Natural killer cell (primary cell): ENCODE measurements around the gene ABAT. TPM values are rescaled to one million over a fixed set of nuclear protein-coding genes. Genes with fewer than 3 reads are reported as not detected.

Source experiments
- ATAC-seq, 3 donors: fragments of 150-1000 bp in 2 of 3; fragments of 200-7000 bp in 1 of 3; cut with Tn5 transposase; 1 replicate in 1 of 3; 2 replicates in 2 of 3; pipeline ENCODE4 v1.10.0; 2021; ENCODE audit warnings: mild to moderate bottlenecking in 2 of 3, moderate library complexity in 2 of 3
- DNase-seq, 2 donors: peaks; one replicate each; pipeline versions ENCODE4 v3.0.0 to v3.0.0-alpha.2; 2013 to 2021; ENCODE audit warnings: mixed read lengths in 1 of 2
- H3K27ac ChIP-seq: one replicate; pipeline ENCODE4 v1.5.1; 2013; ENCODE audit warnings: mild to moderate bottlenecking, low read length
- H3K27me3 ChIP-seq: one replicate; pipeline ENCODE4 v1.6.1; 2013; ENCODE audit warnings: low read length; ENCODE audit not compliant: control insufficient read depth, insufficient read depth
- H3K36me3 ChIP-seq: one replicate; pipeline ENCODE4 v1.6.1; 2013; ENCODE audit warnings: low read length; ENCODE audit not compliant: control insufficient read depth, insufficient read depth
- H3K4me1 ChIP-seq: one replicate; pipeline ENCODE4 v1.6.1; 2013; ENCODE audit warnings: low read length; ENCODE audit not compliant: control insufficient read depth, insufficient read depth
- H3K4me3 ChIP-seq: one replicate; pipeline ENCODE4 v1.5.1; 2013; ENCODE audit warnings: low read length
- H3K9me3 ChIP-seq: one replicate; pipeline ENCODE4 v1.6.1; 2013; ENCODE audit warnings: low read length; ENCODE audit not compliant: control insufficient read depth, insufficient read depth
- H3K27ac Mint-ChIP-seq, 2 donors: one replicate each; pipeline ENCODE4 v1.8.0; 2022; ENCODE audit warnings: mild to moderate bottlenecking in 2 of 2, mixed read lengths in 2 of 2, moderate library complexity in 1 of 2
- H3K27me3 Mint-ChIP-seq, 2 donors: one replicate each; pipeline ENCODE4 v1.8.0; 2022; ENCODE audit warnings: low read depth in 2 of 2, mixed read lengths in 2 of 2
- H3K36me3 Mint-ChIP-seq: one replicate; pipeline ENCODE4 v1.8.0; 2022; ENCODE audit warnings: mixed read lengths
- H3K4me1 Mint-ChIP-seq, 2 donors: one replicate each; pipeline ENCODE4 v1.8.0; 2022; ENCODE audit warnings: mixed read lengths in 2 of 2
- H3K4me3 Mint-ChIP-seq: one replicate; pipeline ENCODE4 v1.8.0; 2022; ENCODE audit warnings: mild to moderate bottlenecking, moderate library complexity, mixed read lengths
- H3K9me3 Mint-ChIP-seq, 2 donors: one replicate each; pipeline ENCODE4 v1.8.0; 2022; ENCODE audit warnings: mixed read lengths in 2 of 2
- CTCF ChIP-seq: fragments of 200-600 bp; IDR thresholded peaks from one replicate; pipeline ENCODE4 v1.8.0; 2022; ENCODE audit warnings: antibody characterized with exemption
- WGBS: methylation state at CpG from one replicate; pipeline ENCODE4 v1.1.7; 2013; ENCODE audit warnings: missing lambda C conversion rate; ENCODE audit not compliant: insufficient coverage; 5-methylcytosine and 5-hydroxymethylcytosine counted together
- intact Hi-C: fragments of 100-400 bp; cut with micrococcal nuclease; formaldehyde crosslinking; loops from one replicate; pipeline ENCODE4 v1.14.2; 2022
- total RNA-seq, 4 donors: library from RNA; stranded (reverse); fragments of 120-200 nt in 1 of 4; gene quantifications; one replicate each; pipeline versions ENCODE4 v1.2.3 to v1.2.4, GENCODE V29; 2013 to 2022

Gene ABAT
- total RNA-seq, 3 donors from 2014 or later (not counting 1 experiment from before 2014, with no cell fraction given) = 11.0 to 13.4 (median 11.3) TPM

- no peak overlapping the region for H3K27ac Mint-ChIP-seq
- H3K4me3 Mint-ChIP-seq = no peak overlapping the region
- DNase-seq (no peak), ATAC-seq (no peak)
- TF ChIP-seq CTCF = no peak
- 62% methylated on average over 3 of the region's 3 CpGs for WGBS
- H3K36me3 ChIP-seq = no peaks in the 10 kb centered on the region
- no peak overlapping the region for H3K4me3 ChIP-seq
- H3K36me3 Mint-ChIP-seq = no peaks in the 10 kb centered on the region
- intact Hi-C loops = no loop called here
- H3K9me3 Mint-ChIP-seq = no peaks in the 10 kb centered on the region
- no peaks in the 10 kb centered on the region for H3K4me1 ChIP-seq
- H3K4me1 Mint-ChIP-seq = no peaks in the 10 kb centered on the region
- H3K9me3 ChIP-seq = no peaks in the 10 kb centered on the region
- no peaks in the 10 kb centered on the region for H3K27me3 Mint-ChIP-seq
- no peaks in the 10 kb centered on the region for H3K27me3 ChIP-seq
- no peak overlapping the region for H3K27ac ChIP-seq
Observed at GRCh38 chr16:8656376-8656775, 18.0 kb upstream of the ABAT start.

GRCh38 chr16:8660841-8661301 is 13.5 kb upstream of the ABAT start:
- Histone ChIP-seq H3K4me1 (no peaks in the 10 kb centered on the region), H3K36me3 (peaks cover 3% of the 10 kb centered on the region), H3K9me3 (no peaks in the 10 kb centered on the region), H3K4me3 (no peak overlapping the region), H3K27me3 (no peaks in the 10 kb centered on the region), H3K27ac (no peak overlapping the region)
- 51% methylated on average over 13 of the region's 13 CpGs for WGBS
- no peaks in the 10 kb centered on the region for H3K4me1 Mint-ChIP-seq
- TF ChIP-seq CTCF = peak; percentile 13
- H3K9me3 Mint-ChIP-seq = no peaks in the 10 kb centered on the region
- H3K27me3 Mint-ChIP-seq = no peaks in the 10 kb centered on the region
- DNase-seq = peak; percentile 31 to 64
- H3K4me3 Mint-ChIP-seq = no peak overlapping the region
- no peaks in the 10 kb centered on the region for H3K36me3 Mint-ChIP-seq
- intact Hi-C loops = loop anchor here (1.0 kb wide), 1 partner anchor 219 kb away; no protein-coding TSS in a partner anchor
- peak; percentile 46 to 60 (median 50) for ATAC-seq
- no peak overlapping the region for H3K27ac Mint-ChIP-seq

- no peak overlapping the region for H3K4me3 Mint-ChIP-seq
- H3K36me3 Mint-ChIP-seq = no peaks in the 10 kb centered on the region
- H3K9me3 ChIP-seq = no peaks in the 10 kb centered on the region
- no peak for TF ChIP-seq CTCF
- H3K27ac Mint-ChIP-seq = no peak overlapping the region
- no peaks in the 10 kb centered on the region for H3K27me3 Mint-ChIP-seq
- WGBS = 78% methylated on average over 5 of the region's 5 CpGs
- no peaks in the 10 kb centered on the region for H3K27me3 ChIP-seq
- intact Hi-C loops = loop anchor here (1.0 kb wide), 1 partner anchor 219 kb away; no protein-coding TSS in a partner anchor
- no peaks in the 10 kb centered on the region for H3K9me3 Mint-ChIP-seq
- no peaks in the 10 kb centered on the region for H3K4me1 Mint-ChIP-seq
- no peak overlapping the region for H3K4me3 ChIP-seq
- no peaks in the 10 kb centered on the region for H3K4me1 ChIP-seq
- no peak for ATAC-seq
- peaks cover 3% of the 10 kb centered on the region for H3K36me3 ChIP-seq
- H3K27ac ChIP-seq = no peak overlapping the region
- no peak for DNase-seq
Observed at GRCh38 chr16:8661703-8662102, 12.7 kb upstream of the ABAT start.
